SK-N-SH treated with all-trans-retinoic acid at 6 μM for 48 hours (cell line): ENCODE measurements around the gene SHANK3.

Experiments used
- ATAC-seq: fragments of 200-7000 bp; cut with Tn5 transposase; 3 replicates; pipeline ENCODE4 v1.9.1; 2020; ENCODE audit warnings: mild to moderate bottlenecking, moderate library complexity
- BACH2 ChIP-seq: fragments of 250-450 bp; sonication (Bioruptor Pico); IDR thresholded peaks from 2 replicates; pipeline ENCODE4 v1.9.0; 2021; ENCODE audit warnings: mild to moderate bottlenecking, borderline replicate concordance
- CREB5 ChIP-seq: fragments of 250-450 bp; sonication (Bioruptor Pico); IDR thresholded peaks from 2 replicates; pipeline ENCODE4 v1.5.1; 2020; ENCODE audit warnings: low read depth, mild to moderate bottlenecking, moderate library complexity
- CSDC2 ChIP-seq: fragments of 250-450 bp; sonication (Bioruptor Pico); IDR thresholded peaks from 2 replicates; pipeline ENCODE4 v1.5.0; 2020; ENCODE audit warnings: mild to moderate bottlenecking, moderate library complexity
- ISL1 ChIP-seq: fragments of 250-450 bp; sonication (Bioruptor Pico); IDR thresholded peaks from 2 replicates; pipeline ENCODE4 v2.1.2; 2022; ENCODE audit warnings: mild to moderate bottlenecking, moderate library complexity
- PATZ1 ChIP-seq: fragments of 250-450 bp; sonication (Bioruptor Pico); IDR thresholded peaks from 2 replicates; pipeline ENCODE4 v1.8.0; 2020; ENCODE audit warnings: mild to moderate bottlenecking, moderate library complexity, borderline replicate concordance
- POU6F1 ChIP-seq: fragments of 250-450 bp; sonication (Bioruptor Pico); IDR thresholded peaks from 2 replicates; pipeline ENCODE4 v1.8.0; 2021; ENCODE audit warnings: low read depth, mild to moderate bottlenecking, moderate library complexity, borderline replicate concordance
- PPARA ChIP-seq: fragments of 250-450 bp; sonication (Bioruptor Pico); IDR thresholded peaks from 2 replicates; pipeline ENCODE4 v1.5.0; 2020; ENCODE audit warnings: mild to moderate bottlenecking, borderline replicate concordance
- RARB ChIP-seq: fragments of 250-450 bp; sonication (Bioruptor Pico); IDR thresholded peaks from 2 replicates; pipeline ENCODE4 v1.8.0; 2021; ENCODE audit warnings: mild to moderate bottlenecking, moderate library complexity
- SNAI2 ChIP-seq: fragments of 250-450 bp; sonication (Bioruptor Pico); IDR thresholded peaks from 2 replicates; pipeline ENCODE4 v1.5.0; 2020; ENCODE audit warnings: mild to moderate bottlenecking, moderate library complexity
- TCF4 ChIP-seq: fragments of 250-450 bp; sonication (Bioruptor Pico); IDR thresholded peaks from 2 replicates; pipeline ENCODE4 v1.8.0; 2021; ENCODE audit warnings: mild to moderate bottlenecking, moderate library complexity, borderline replicate concordance
- TSHZ2 ChIP-seq: fragments of 250-450 bp; sonication (Bioruptor Pico); IDR thresholded peaks from 2 replicates; pipeline ENCODE4 v1.5.0; 2020; ENCODE audit warnings: mild to moderate bottlenecking, moderate library complexity
- ZC3H10 ChIP-seq: fragments of 250-450 bp; sonication (Bioruptor Pico); IDR thresholded peaks from 2 replicates; pipeline ENCODE4 v1.5.1; 2021; ENCODE audit warnings: mild to moderate bottlenecking, moderate library complexity
- ZFP3 ChIP-seq: fragments of 250-450 bp; sonication (Bioruptor Pico); IDR thresholded peaks from 2 replicates; pipeline ENCODE4 v1.5.0; 2020; ENCODE audit warnings: mild to moderate bottlenecking, moderate library complexity
- ZFP30 ChIP-seq: fragments of 450-650 bp; formaldehyde crosslinking; IDR thresholded peaks from 2 replicates; pipeline ENCODE4 v1.5.0; 2022; ENCODE audit warnings: mild to moderate bottlenecking, moderate library complexity
- ZNF565 ChIP-seq: fragments of 450-650 bp; formaldehyde crosslinking; conservative IDR thresholded peaks from 2 replicates; pipeline ENCODE4 v1.5.0; 2020; ENCODE audit warnings: low read depth, mild to moderate bottlenecking, moderate library complexity
- ZNF8 ChIP-seq: fragments of 450-650 bp; formaldehyde crosslinking; IDR thresholded peaks from 2 replicates; pipeline ENCODE4 v1.5.0; 2020; ENCODE audit warnings: mild to moderate bottlenecking, moderate library complexity

SHANK3 gene

GRCh38 chr22:50676661-50677492 is 4.3 kb downstream of the SHANK3 start:
- TF ChIP-seq CREB5 (CRISPR knock-in tag) (no peak), CSDC2 (CRISPR knock-in tag) (no peak), ZNF565 (CRISPR knock-in tag) (no peak), TSHZ2 (no peak), ZC3H10 (CRISPR knock-in tag) (no peak), ZFP30 (CRISPR knock-in tag) (no peak), PPARA (no peak), PATZ1 (CRISPR knock-in tag) (no peak), ISL1 (CRISPR knock-in tag) (no peak), TCF4 (no peak), SNAI2 (no peak), ZFP3 (no peak), POU6F1 (CRISPR knock-in tag) (no peak), ZNF8 (no peak), RARB (no peak)
- no peak for ATAC-seq

GRCh38 chr22:50677493-50678217 is 5.0 kb downstream of the SHANK3 start:
- TF ChIP-seq TSHZ2 (no peak), PATZ1 (CRISPR knock-in tag) (no peak), PPARA (no peak), BACH2 (CRISPR knock-in tag) (no peak)
- ATAC-seq: no peak
